SK-N-SH (cell line): ENCODE results near the gene CDKN2B-AS1.

Experiments
- ELF1 ChIP-seq: IDR thresholded peaks from 2 replicates; pipeline ENCODE4 v1.4.0; 2012
- RCOR1 ChIP-seq: fragments of 150-350 bp; IDR thresholded peaks from 2 replicates; pipeline ENCODE4 v1.6.1; 2017; ENCODE audit warnings: antibody characterized with exemption, low read length
- TF ChIP-seq, protein P1 (sequence below): IDR thresholded peaks from 2 replicates; pipeline ENCODE4 v1.4.0; 2012; ENCODE audit warnings: low read depth
- TF ChIP-seq, protein P2 (sequence below): fragments of 200-600 bp; sonication (generic); IDR thresholded peaks from 2 replicates; pipeline ENCODE4 v1.6.1; 2017; ENCODE audit warnings: antibody characterized with exemption, mild to moderate bottlenecking, moderate library complexity
- TF ChIP-seq, protein P3 (sequence below): IDR thresholded peaks from 2 replicates; pipeline ENCODE4 v1.4.0; 2012; ENCODE audit warnings: low read depth, borderline replicate concordance

DNA sequence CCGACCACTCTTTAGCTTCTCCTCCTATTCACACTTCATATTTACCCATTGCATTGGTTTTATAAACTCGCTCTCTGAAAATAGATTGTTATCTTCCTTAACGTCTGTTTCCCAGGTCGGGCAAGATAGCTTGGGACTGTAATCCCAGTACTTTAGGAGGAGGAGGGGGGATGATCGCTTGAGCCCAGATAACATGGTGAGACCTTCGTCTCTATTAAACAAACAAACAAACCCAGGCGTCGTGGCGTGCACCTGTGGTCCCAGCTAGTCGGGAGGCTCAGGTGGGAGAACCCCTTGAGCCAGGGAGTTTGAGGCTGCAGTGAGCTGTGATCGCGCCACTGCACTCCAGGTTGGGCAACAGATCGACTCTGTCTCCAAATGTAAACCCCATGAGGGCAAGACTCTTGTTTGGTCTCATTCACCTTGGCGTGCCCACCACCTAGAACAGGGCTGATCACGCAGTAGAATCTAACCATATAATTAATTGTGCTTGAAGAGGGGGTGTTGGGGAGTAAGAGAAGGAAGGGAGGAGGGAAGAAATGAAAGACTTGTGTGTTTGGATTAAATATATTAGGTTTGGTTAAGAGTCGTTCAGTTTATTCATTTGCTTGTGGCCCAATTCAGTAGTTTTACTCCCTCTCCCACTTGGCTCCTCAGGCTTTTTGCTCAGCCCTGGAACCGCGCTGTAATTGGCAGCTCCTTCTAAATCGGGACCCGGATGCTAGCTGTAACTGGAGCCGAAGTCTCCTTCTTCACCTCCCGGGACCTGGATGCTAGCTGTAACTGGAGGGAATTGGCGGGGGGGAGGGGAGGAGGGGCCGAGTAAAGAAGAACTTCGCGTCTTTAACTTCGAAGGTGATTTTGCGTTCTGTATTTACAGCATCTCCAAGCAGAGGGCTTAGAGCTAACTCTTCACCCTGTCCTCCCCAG, 25.3 kb upstream of the CDKN2B-AS1 start:
- TF ChIP-seq ELF1 = no peak
- TF ChIP-seq, protein P1, sequence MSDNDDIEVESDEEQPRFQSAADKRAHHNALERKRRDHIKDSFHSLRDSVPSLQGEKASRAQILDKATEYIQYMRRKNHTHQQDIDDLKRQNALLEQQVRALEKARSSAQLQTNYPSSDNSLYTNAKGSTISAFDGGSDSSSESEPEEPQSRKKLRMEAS = no peak
- TF ChIP-seq, protein P2, sequence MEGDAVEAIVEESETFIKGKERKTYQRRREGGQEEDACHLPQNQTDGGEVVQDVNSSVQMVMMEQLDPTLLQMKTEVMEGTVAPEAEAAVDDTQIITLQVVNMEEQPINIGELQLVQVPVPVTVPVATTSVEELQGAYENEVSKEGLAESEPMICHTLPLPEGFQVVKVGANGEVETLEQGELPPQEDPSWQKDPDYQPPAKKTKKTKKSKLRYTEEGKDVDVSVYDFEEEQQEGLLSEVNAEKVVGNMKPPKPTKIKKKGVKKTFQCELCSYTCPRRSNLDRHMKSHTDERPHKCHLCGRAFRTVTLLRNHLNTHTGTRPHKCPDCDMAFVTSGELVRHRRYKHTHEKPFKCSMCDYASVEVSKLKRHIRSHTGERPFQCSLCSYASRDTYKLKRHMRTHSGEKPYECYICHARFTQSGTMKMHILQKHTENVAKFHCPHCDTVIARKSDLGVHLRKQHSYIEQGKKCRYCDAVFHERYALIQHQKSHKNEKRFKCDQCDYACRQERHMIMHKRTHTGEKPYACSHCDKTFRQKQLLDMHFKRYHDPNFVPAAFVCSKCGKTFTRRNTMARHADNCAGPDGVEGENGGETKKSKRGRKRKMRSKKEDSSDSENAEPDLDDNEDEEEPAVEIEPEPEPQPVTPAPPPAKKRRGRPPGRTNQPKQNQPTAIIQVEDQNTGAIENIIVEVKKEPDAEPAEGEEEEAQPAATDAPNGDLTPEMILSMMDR = no peak
- TF ChIP-seq, protein P3, sequence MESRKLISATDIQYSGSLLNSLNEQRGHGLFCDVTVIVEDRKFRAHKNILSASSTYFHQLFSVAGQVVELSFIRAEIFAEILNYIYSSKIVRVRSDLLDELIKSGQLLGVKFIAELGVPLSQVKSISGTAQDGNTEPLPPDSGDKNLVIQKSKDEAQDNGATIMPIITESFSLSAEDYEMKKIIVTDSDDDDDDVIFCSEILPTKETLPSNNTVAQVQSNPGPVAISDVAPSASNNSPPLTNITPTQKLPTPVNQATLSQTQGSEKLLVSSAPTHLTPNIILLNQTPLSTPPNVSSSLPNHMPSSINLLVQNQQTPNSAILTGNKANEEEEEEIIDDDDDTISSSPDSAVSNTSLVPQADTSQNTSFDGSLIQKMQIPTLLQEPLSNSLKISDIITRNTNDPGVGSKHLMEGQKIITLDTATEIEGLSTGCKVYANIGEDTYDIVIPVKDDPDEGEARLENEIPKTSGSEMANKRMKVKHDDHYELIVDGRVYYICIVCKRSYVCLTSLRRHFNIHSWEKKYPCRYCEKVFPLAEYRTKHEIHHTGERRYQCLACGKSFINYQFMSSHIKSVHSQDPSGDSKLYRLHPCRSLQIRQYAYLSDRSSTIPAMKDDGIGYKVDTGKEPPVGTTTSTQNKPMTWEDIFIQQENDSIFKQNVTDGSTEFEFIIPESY = no peak
- no peak for TF ChIP-seq RCOR1
